ENCODE results near the gene ARID1B. TPM values are rescaled to one million over a fixed set of nuclear protein-coding genes. Genes with fewer than 3 reads are reported as not detected.
A peak's percentile ranks its signal among the peaks of the same experiment; 100 is the strongest.

The ARID1B gene
- total RNA-seq, 1 donor from 2014 or later = 16.3 TPM

DNA sequence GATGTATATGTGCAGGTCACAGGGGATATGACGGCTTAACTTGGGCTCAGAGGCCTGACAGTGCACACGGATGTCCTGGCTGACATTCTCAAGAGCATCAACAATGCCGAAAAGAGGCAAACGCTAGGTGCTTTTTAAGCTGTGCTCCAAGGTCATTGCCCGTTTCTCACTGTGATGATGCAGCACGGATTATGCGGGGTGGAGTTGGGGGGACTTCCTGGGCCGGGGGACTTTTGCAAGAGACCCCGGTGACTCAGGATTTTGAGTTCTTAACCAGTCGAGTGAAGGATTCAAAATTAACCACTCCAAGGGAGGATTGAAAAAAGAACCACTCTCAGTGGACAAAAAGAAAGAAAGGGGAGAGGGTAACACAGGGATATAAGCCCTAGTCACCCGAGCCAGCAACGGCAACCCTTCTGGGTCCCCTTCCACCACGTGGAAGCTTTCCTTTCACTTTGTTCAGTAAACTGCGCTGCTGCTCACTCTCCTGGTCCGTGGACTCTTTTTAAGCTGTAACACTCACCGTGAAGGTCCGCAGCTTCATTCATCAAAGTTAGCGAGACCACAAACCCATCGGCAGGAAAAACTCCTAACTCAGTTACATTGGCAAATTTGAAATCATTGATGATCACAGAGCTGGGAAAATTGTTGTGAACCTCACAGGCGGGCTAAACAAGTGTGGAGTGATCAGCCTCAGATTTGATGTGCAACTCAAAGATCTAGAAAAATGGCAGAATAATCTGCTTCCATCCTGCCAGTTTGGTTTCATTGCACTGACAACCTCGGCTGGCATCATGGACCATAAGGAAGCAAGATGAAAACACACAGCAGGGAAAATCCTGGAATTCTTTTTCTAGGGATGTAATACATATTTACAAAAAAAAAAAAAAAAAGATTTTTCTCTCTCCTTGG, 199.3 kb downstream of the ARID1B start:
- Histone ChIP-seq H3K4me3 (ENCODE audit: low read depth, low read length) (peak overlapping the region; percentile 8), H3K36me3 (ENCODE audit: control insufficient read depth, insufficient read depth, low read length) (no peaks in the 10 kb centered on the region), H3K27me3 (ENCODE audit: control insufficient read depth, insufficient read depth, low read length) (no peaks in the 10 kb centered on the region)
- DNase-seq (ENCODE audit: low read depth) = no peak
- FAIRE-seq = no peak
- TF ChIP-seq, protein P1, sequence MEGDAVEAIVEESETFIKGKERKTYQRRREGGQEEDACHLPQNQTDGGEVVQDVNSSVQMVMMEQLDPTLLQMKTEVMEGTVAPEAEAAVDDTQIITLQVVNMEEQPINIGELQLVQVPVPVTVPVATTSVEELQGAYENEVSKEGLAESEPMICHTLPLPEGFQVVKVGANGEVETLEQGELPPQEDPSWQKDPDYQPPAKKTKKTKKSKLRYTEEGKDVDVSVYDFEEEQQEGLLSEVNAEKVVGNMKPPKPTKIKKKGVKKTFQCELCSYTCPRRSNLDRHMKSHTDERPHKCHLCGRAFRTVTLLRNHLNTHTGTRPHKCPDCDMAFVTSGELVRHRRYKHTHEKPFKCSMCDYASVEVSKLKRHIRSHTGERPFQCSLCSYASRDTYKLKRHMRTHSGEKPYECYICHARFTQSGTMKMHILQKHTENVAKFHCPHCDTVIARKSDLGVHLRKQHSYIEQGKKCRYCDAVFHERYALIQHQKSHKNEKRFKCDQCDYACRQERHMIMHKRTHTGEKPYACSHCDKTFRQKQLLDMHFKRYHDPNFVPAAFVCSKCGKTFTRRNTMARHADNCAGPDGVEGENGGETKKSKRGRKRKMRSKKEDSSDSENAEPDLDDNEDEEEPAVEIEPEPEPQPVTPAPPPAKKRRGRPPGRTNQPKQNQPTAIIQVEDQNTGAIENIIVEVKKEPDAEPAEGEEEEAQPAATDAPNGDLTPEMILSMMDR (IDR thresholded peaks at IDR 0.05; ENCODE audit: insufficient read depth, low read length, severe bottlenecking) = no peak

DNA sequence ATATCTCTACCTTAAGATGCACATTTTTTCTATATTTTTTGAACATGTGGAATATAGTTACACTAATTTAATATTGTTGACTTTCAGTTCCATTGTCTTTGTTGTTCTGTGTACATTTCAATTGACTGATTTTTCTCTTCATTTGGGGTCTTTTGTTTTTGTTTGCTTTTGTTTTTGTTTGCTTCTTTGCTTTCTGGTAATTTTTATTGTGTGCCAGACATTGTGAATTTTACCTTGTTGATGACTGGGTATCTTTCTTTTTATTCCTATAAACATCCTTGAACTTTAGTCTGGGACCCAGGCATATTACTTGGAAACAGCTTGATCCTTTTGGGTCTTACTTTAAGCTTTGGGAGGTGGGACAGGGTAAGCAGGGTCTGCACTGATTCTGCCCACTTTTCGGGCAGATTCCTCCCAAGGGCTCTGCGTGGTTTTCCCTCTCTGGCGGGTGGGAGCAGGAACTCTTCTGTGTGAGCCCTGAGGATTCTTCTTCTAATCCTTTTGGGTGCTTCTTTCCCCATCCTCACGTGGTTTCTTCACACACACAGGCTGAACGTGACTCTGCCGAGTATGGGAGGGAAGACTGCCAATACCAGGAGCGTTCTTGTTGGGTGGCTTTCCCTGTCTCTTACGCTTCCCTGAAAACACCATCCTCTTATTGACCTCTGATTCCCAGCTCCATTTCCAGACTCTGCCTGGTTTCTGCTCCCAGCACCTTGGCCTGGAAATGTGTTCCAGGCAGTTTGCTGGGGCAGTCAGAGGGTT, 200.5 kb downstream of the ARID1B start:
- FAIRE-seq = peak; percentile 36
- Histone ChIP-seq H3K36me3 (ENCODE audit: control insufficient read depth, insufficient read depth, low read length) (no peaks in the 10 kb centered on the region), H3K4me3 (ENCODE audit: low read depth, low read length) (no peak overlapping the region), H3K27me3 (ENCODE audit: control insufficient read depth, insufficient read depth, low read length) (no peaks in the 10 kb centered on the region)
- TF ChIP-seq, protein P1 (IDR thresholded peaks at IDR 0.05; ENCODE audit: insufficient read depth, low read length, severe bottlenecking) = no peak
- DNase-seq (ENCODE audit: low read depth) = peak; percentile 43

- no peak for DNase-seq (ENCODE audit: low read depth)
- Histone ChIP-seq H3K36me3 (ENCODE audit: control insufficient read depth, insufficient read depth, low read length) (no peaks in the 10 kb centered on the region), H3K27me3 (ENCODE audit: control insufficient read depth, insufficient read depth, low read length) (no peaks in the 10 kb centered on the region), H3K4me3 (ENCODE audit: low read depth, low read length) (no peak overlapping the region)
- TF ChIP-seq, protein P1 (IDR thresholded peaks at IDR 0.05; ENCODE audit: insufficient read depth, low read length, severe bottlenecking) = no peak
- no peak for FAIRE-seq
Observed at GRCh38 chr6:156978948-156979347, 201.8 kb downstream of the ARID1B start.

DNA sequence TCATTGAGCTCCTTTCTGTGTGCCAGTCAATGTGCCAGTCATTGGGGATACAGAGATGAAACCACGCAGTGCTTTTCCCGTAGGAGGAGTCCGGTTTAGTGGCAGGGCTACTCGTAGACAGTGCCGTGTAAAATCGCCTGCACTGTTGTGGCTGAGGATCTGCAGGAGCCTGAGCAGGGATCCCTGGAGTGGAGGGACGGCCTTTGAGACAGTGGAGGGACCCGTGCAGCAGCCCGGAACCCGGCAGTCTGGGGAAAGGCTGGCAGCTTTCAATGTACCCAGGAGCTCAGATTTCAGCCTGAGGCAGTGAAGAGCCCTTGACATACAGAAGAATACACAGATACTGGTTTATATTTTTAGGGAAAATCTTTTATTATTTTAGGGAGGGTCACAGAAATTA, 203.3 kb downstream of the ARID1B start:
- Histone ChIP-seq H3K36me3 (ENCODE audit: control insufficient read depth, insufficient read depth, low read length) (no peaks in the 10 kb centered on the region), H3K4me3 (ENCODE audit: low read depth, low read length) (no peak overlapping the region), H3K27me3 (ENCODE audit: control insufficient read depth, insufficient read depth, low read length) (no peaks in the 10 kb centered on the region)
- TF ChIP-seq, protein P1 (IDR thresholded peaks at IDR 0.05; ENCODE audit: insufficient read depth, low read length, severe bottlenecking) = no peak
- FAIRE-seq (no peak), DNase-seq (ENCODE audit: low read depth) (peak; percentile 25)

DNA sequence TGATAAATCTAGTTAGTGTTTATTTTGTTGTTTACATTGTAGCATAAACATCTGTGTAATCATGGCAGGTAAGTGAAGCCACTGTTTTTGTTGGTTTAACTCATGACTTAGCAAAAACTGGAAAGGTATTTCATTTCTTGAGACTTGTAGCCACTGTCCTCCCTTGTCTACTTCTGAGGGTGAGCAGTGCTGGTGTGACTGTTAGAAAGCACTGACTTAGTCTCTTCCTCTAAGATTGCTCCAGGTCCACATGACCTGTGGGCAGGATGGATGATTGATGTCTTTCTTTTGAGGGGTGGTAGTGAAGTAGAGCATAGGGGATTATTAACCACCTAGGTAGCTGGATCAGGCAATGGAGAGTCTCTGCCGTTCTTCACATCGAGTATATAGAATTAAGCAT, 203.8 kb downstream of the ARID1B start:
- FAIRE-seq (no peak), DNase-seq (ENCODE audit: low read depth) (no peak)
- no peaks in the 10 kb centered on the region for H3K36me3 ChIP-seq (ENCODE audit: control insufficient read depth, insufficient read depth, low read length)
- H3K27me3 ChIP-seq (ENCODE audit: control insufficient read depth, insufficient read depth, low read length) = no peaks in the 10 kb centered on the region
- H3K4me3 ChIP-seq (ENCODE audit: low read depth, low read length) = no peak overlapping the region
- TF ChIP-seq, protein P1 (IDR thresholded peaks at IDR 0.05; ENCODE audit: insufficient read depth, low read length, severe bottlenecking) = no peak
